ENCODE data around the gene ZC3H4. TPM values are rescaled to one million over a fixed set of nuclear protein-coding genes. Genes with fewer than 3 reads are reported as not detected.

ZC3H4 gene
- total and polyA plus RNA-seq, 9 of the 15 experiments (the other 6 are each of a cell fraction or from before 2014, with no cell fraction given), result 2.2 to 75.6 (median 18.3) TPM

DNA sequence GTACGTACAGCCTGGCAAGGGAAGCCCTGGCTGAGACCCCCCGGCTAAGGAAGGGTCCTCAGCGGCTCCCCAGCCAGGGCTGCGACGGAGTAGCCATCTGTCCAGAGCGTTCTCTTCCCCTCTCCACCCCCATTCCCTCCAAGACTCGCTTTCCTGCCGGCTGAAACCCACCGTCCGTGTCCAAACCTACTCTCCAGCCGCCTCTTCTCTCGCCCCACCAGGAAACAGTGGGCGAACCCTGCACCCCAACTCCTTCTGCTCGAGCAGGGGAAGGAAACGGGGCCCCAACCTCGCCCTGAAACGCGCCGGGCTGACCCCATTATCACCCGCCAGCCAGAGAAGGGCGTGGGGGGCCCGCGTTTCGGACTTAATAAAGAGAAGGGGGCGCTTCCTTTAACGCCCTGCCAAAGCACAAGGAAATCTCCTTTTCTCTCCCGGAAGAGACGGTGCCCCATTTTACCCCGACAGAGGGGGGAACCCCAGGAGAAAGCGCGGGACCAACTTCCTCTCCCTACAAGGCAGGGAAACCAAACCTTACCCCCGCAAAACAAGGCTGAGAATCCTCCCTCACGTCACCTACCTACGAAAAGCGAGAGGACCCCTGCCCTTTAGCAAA, 2.5 kb downstream of the ZC3H4 start (continued):
- TF ChIP-seq HINFP (tag; conservative IDR thresholded peaks at IDR 0.05; ENCODE audit: low read depth) (no peak), AFF4 (CRISPR knock-in tag; IDR thresholded peaks at IDR 0.05) (peak; percentile 38; the same call in 1 of the 2 replicates), UBTF (IDR thresholded peaks at IDR 0.05; ENCODE audit: borderline replicate concordance in 1 of 2, low read depth in 2 of 2, low read length in 2 of 2) (peak; percentile 32 to 61; a peak in 2 of 4 replicates)
